SK-N-SH (cell line): ENCODE measurements around the gene CAMSAP1. TPM values are rescaled to one million over a fixed set of nuclear protein-coding genes. Genes with fewer than 3 reads are reported as not detected.
"Not testable (repeated sequence)": the region's sequence is repeated elsewhere in the genome, so short reads cannot be mapped to it uniquely, and the experiment has no call there.

Experiments used
- CTCF ChIA-PET: fragments of 300-600, 350-600 bp; formaldehyde crosslinking; extraction: SDS; loops from one replicate; lab custom pipeline; 2021; lab: Yijun Ruan, JAX
- POLR2A ChIA-PET: fragments of 350-600 bp; sonication (Branson Sonifier 250); formaldehyde crosslinking; extraction: SDS; loops from one replicate; lab custom pipeline; 2020; ENCODE audit warnings: antibody characterized with exemption, inconsistent platforms; lab: Yijun Ruan, JAX
- DNase-seq: peaks from one replicate; pipeline ENCODE4 v3.0.0; 2012
- H2AFZ ChIP-seq: fragments of 200-600 bp; sonication (generic); 2 replicates; pipeline ENCODE4 v1.8.1; 2016; ENCODE audit warnings: antibody characterized with exemption, mild to moderate bottlenecking, low read depth
- H3F3A ChIP-seq: fragments of 200-600 bp; sonication (generic); replicated peaks from 2 replicates; pipeline ENCODE3; 2016; ENCODE audit warnings: antibody characterized with exemption, mild to moderate bottlenecking; ENCODE audit not compliant: insufficient read depth
- H3K27ac ChIP-seq, 2 experiments: fragments of 200-500 bp in 1 of 2; fragments of 200-600 bp in 1 of 2; sonication (Bioruptor generic) in 1 of 2; sonication (generic), shearing (Covaris generic) in 1 of 2; 2 replicates each; pipeline versions ENCODE4 v1.5.1 to v1.6.1; 2014 to 2016; ENCODE audit warnings: low read depth in 2 of 2, inconsistent platforms in 1 of 2, low read length in 1 of 2, mild to moderate bottlenecking in 1 of 2, mixed read lengths in 1 of 2
- H3K27me3 ChIP-seq: fragments of 200-600 bp; sonication (generic), shearing (Covaris generic); 2 replicates; pipeline ENCODE4 v1.6.1; 2016; ENCODE audit warnings: mixed run types; ENCODE audit not compliant: insufficient read depth
- H3K36me3 ChIP-seq, 2 experiments: fragments of 200-500 bp in 1 of 2; fragments of 200-600 bp in 1 of 2; sonication (Bioruptor generic) in 1 of 2; sonication (generic) in 1 of 2; replicated peaks in 1 of 2; 2 replicates each; pipeline versions ENCODE3 to v1.5.1; 2014 to 2016; ENCODE audit warnings: low read length in 1 of 2, mild to moderate bottlenecking in 1 of 2; ENCODE audit not compliant: insufficient read depth in 2 of 2, control insufficient read depth in 1 of 2
- H3K4me1 ChIP-seq, 2 experiments: fragments of 200-500 bp in 1 of 2; fragments of 200-600 bp in 1 of 2; sonication (Bioruptor generic) in 1 of 2; sonication (generic), shearing (Covaris generic) in 1 of 2; 2 replicates each; pipeline versions ENCODE4 v1.5.1 to v1.6.1; 2014 to 2016; ENCODE audit warnings: low read depth in 1 of 2, low read length in 1 of 2, mixed run types in 1 of 2; ENCODE audit not compliant: insufficient read depth in 2 of 2, control insufficient read depth in 1 of 2
- H3K4me2 ChIP-seq: fragments of 200-600 bp; sonication (generic), shearing (Covaris generic); 2 replicates; pipeline ENCODE4 v1.6.1; 2017; ENCODE audit warnings: mixed run types
- H3K4me3 ChIP-seq, 2 experiments: fragments of 200-500 bp in 1 of 2; fragments of 200-600 bp in 1 of 2; sonication (Bioruptor generic) in 1 of 2; sonication (generic), shearing (Covaris generic) in 1 of 2; 2 replicates each; pipeline versions ENCODE4 v1.5.1 to v1.8.1; 2014 to 2016; ENCODE audit warnings: low read depth in 2 of 2, inconsistent platforms in 1 of 2, low read length in 1 of 2, mild to moderate bottlenecking in 1 of 2, mixed read lengths in 1 of 2, moderate library complexity in 1 of 2
- H3K79me2 ChIP-seq: fragments of 200-600 bp; sonication (generic); 2 replicates; pipeline ENCODE4 v1.8.1; 2017; ENCODE audit warnings: mild to moderate bottlenecking; ENCODE audit not compliant: insufficient read depth
- H3K9ac ChIP-seq: fragments of 200-600 bp; sonication (generic); 2 replicates; pipeline ENCODE4 v1.6.1; 2017; ENCODE audit warnings: mixed run types
- H3K9me2 ChIP-seq: fragments of 200-600 bp; sonication (generic); 2 replicates; pipeline ENCODE4 v1.6.1; 2017; ENCODE audit warnings: mixed run types
- H3K9me3 ChIP-seq: fragments of 200-600 bp; sonication (generic); 2 replicates; pipeline ENCODE4 v1.6.1; 2017; ENCODE audit warnings: mixed run types, mild to moderate bottlenecking, moderate library complexity
- H4K20me1 ChIP-seq: fragments of 200-600 bp; sonication (generic); 2 replicates; pipeline ENCODE4 v1.6.1; 2017; ENCODE audit warnings: mild to moderate bottlenecking, mixed run types; ENCODE audit not compliant: insufficient read depth
- EP300 ChIP-seq, 2 experiments: IDR thresholded peaks; 2 replicates each; pipeline versions ENCODE4 v1.4.0 to v1.6.1; 2012; ENCODE audit warnings: borderline replicate concordance in 1 of 2, low read depth in 1 of 2, low read length in 1 of 2
- MAX ChIP-seq: IDR thresholded peaks from 2 replicates; pipeline ENCODE4 v1.4.0; 2012; ENCODE audit warnings: low read depth
- MXI1 ChIP-seq: IDR thresholded peaks from 2 replicates; pipeline ENCODE4 v1.6.1; 2012; ENCODE audit warnings: mild to moderate bottlenecking, low read depth, low read length, improper control_type of control experiment
- PBX3 ChIP-seq: IDR thresholded peaks from 2 replicates; pipeline ENCODE4; 2012
- POLR2AphosphoS5 ChIP-seq: IDR thresholded peaks from 2 replicates; pipeline ENCODE4 v1.6.1; 2012; ENCODE audit warnings: low read depth, low read length
- RCOR1 ChIP-seq: fragments of 150-350 bp; IDR thresholded peaks from 2 replicates; pipeline ENCODE4 v1.6.1; 2017; ENCODE audit warnings: antibody characterized with exemption, low read length
- RXRA ChIP-seq: IDR thresholded peaks from 2 replicates; pipeline ENCODE4 v1.4.0; 2012; ENCODE audit warnings: low read depth, mild to moderate bottlenecking, borderline replicate concordance
- TCF12 ChIP-seq: IDR thresholded peaks from 2 replicates; pipeline ENCODE4 v1.4.0; 2012
- WGBS: methylation state at CpG from one replicate; pipeline ENCODE4 v1.1.6; 2017; ENCODE audit warnings: low lambda C conversion rate; 5-methylcytosine and 5-hydroxymethylcytosine counted together
- polyA plus RNA-seq, 3 experiments: library from polyadenylated mRNA; depleted of rRNA; stranded (reverse); fragments of >200 nt; gene quantifications; 2 replicates each; pipeline ENCODE4 v1.2.3, GENCODE V29; 2012
- TF ChIP-seq, protein P1 (sequence below): fragments of 200-600 bp; sonication (generic); IDR thresholded peaks from 2 replicates; pipeline ENCODE4 v1.6.1; 2017; ENCODE audit warnings: antibody characterized with exemption, mild to moderate bottlenecking, moderate library complexity

CAMSAP1 gene
- polyA plus RNA-seq, 1 of the 3 experiments (the other 2 are of a cell fraction) = 8.9 TPM

GRCh38 chr9:135951889-135952663 lies 44.7 kb upstream of the CAMSAP1 start:
- Histone ChIP-seq H3K4me2 (no peak overlapping the region), H3K9me3 (no peaks in the 10 kb centered on the region), H3K27me3 (no peaks in the 10 kb centered on the region), H3K79me2 (peaks cover 27% of the 10 kb centered on the region), H3K4me3 (no peak overlapping the region), H4K20me1 (no peaks in the 10 kb centered on the region; the same call in 1 of the 2 replicates), H3K36me3 (peaks cover 0 to 34% of the 10 kb centered on the region in 2 experiments), H2AFZ (no peak overlapping the region), H3K4me1 (no peaks in the 10 kb centered on the region), H3F3A (peaks cover 4% of the 10 kb centered on the region), H3K27ac (0 out of 4 replicates have a peak overlapping the region, but pooled peaks of 1 of the 2 experiments have one; percentile 13), H3K9ac (no peak overlapping the region), H3K9me2 (no peaks in the 10 kb centered on the region)
- ChIA-PET CTCF (interaction anchor here (2.3 kb wide), 1 partner anchor 8 kb away, joined by 8 read pairs; no protein-coding TSS in a partner anchor), POLR2A (interaction anchor here (0.7 kb wide), 1 partner anchor 12 kb away, joined by 3 read pairs; no protein-coding TSS in a partner anchor)
- 88% methylated on average over 12 of the region's 18 CpGs for WGBS
- TF ChIP-seq POLR2AphosphoS5 (peak; percentile 11; the same call in 1 of the 2 replicates), RCOR1 (no peak), MXI1 (no peak), MAX (peak; percentile 34; the same call in 1 of the 2 replicates), PBX3 (peak; percentile 59), RXRA (no peak), TCF12 (peak; percentile 32; the same call in 1 of the 2 replicates), EP300 (IDR thresholded peaks at IDR 0.05; ENCODE audit: borderline replicate concordance in 1 of 2, low read depth in 1 of 2, low read length in 1 of 2) (peak in 1 of 2 experiments; percentile 29; a peak in 1 of 4 replicates)
- TF ChIP-seq, protein P1, sequence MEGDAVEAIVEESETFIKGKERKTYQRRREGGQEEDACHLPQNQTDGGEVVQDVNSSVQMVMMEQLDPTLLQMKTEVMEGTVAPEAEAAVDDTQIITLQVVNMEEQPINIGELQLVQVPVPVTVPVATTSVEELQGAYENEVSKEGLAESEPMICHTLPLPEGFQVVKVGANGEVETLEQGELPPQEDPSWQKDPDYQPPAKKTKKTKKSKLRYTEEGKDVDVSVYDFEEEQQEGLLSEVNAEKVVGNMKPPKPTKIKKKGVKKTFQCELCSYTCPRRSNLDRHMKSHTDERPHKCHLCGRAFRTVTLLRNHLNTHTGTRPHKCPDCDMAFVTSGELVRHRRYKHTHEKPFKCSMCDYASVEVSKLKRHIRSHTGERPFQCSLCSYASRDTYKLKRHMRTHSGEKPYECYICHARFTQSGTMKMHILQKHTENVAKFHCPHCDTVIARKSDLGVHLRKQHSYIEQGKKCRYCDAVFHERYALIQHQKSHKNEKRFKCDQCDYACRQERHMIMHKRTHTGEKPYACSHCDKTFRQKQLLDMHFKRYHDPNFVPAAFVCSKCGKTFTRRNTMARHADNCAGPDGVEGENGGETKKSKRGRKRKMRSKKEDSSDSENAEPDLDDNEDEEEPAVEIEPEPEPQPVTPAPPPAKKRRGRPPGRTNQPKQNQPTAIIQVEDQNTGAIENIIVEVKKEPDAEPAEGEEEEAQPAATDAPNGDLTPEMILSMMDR = no peak
- no peak for DNase-seq

DNA sequence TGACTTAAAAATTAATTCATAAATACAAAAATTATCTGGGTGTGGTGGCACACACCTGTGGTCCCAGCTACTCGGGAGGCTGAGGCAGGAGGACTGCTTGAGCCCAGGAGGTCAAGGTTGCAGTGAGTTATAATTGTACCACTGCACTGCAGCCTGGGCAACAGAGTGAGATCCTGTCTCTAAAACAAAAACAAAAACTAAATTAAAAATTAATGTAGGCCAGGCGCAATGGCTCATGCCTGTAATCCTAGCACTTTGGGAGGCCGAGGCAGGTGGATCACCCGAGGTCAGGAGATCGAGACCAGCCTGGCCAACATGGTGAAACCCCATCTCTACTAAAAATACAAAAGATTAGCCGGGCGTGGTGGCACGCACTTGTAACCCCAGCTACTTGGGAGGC lies 44.0 kb upstream of the CAMSAP1 start:
- DNase-seq, H3K4me2 ChIP-seq, H3K27me3 ChIP-seq, H3K9ac ChIP-seq, POLR2A ChIA-PET, H4K20me1 ChIP-seq, H3F3A ChIP-seq, H3K4me1 ChIP-seq, H3K4me3 ChIP-seq, H3K9me2 ChIP-seq, H3K9me3 ChIP-seq, H2AFZ ChIP-seq, H3K27ac ChIP-seq: not testable (repeated sequence)
- CTCF ChIA-PET = interaction anchor here (1.4 to 2.3 kb wide), 2 partner anchors 9 to 16 kb away, joined by 4 to 8 read pairs; no protein-coding TSS in a partner anchor
- peaks cover 20% of the 10 kb centered on the region for H3K79me2 ChIP-seq
- H3K36me3 ChIP-seq = peaks cover 0 to 41% of the 10 kb centered on the region in 2 experiments
- WGBS = 100% methylated on average over 8 of the region's 8 CpGs

- H3F3A ChIP-seq, H3K9me3 ChIP-seq, H3K4me3 ChIP-seq, H3K27me3 ChIP-seq, H3K9ac ChIP-seq, POLR2A ChIA-PET, H3K27ac ChIP-seq, H3K4me1 ChIP-seq, H4K20me1 ChIP-seq, H2AFZ ChIP-seq, DNase-seq, H3K4me2 ChIP-seq, H3K9me2 ChIP-seq: not testable (repeated sequence)
- CTCF ChIA-PET = interaction anchor here (1.0 to 2.3 kb wide), 3 partner anchors 9 to 172 kb away, joined by 3 to 8 read pairs (median 4); no protein-coding TSS in a partner anchor
- Histone ChIP-seq H3K36me3 (peaks cover 0 to 46% of the 10 kb centered on the region in 2 experiments), H3K79me2 (peaks cover 16% of the 10 kb centered on the region)
- WGBS = 98% methylated on average over 4 of the region's 4 CpGs
These were observed 43.5 kb upstream of the CAMSAP1 start for GRCh38 chr9:135950841-135951240.
